NB4 (cell line): ENCODE results near the gene SYNPO.

ENCODE experiments used
- CTCF ChIP-seq: IDR thresholded peaks from one replicate; pipeline ENCODE4 v1.5.1; 2012; ENCODE audit warnings: low read depth, low read length
- POLR2A ChIP-seq: IDR thresholded peaks from 2 replicates; pipeline ENCODE4 v1.6.1; 2011; ENCODE audit warnings: mild to moderate bottlenecking; ENCODE audit not compliant: insufficient read length; ENCODE audit errors: extremely low read depth

DNA sequence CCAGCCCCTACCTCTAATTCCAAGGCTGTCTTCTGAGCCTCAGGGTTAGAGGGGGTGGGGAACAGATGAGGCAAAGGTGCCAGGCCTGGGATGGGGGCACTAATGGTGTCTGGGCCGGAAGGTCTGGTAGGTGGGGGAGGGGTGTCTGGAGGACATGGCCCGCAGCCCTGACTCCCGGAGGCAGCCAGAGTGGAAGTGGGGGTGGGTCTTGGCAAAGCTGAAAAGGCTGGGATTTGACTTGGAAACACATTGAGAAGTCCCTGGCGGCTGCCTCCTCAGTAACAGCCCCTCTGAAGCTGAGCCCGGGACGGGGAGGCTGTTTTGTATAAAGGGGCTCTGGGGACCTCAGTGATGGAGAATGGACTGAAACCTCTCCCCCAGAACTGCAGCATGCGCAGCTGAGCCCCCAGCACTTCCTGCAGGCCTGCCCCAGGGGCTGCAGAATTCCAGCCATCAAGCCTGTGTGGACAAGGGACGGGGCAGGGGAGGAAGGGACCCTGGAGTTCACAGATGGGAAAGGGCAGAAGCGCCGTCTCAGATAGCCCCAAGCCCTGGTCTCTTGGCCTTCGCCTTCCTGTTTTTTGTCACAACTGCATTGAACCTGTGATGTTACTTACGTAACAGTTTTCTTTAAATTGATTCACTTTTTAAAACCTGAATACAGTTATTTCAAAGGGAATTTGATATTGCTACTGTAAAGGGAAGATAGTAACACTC lies 49.3 kb upstream of the SYNPO start:
- no peak for TF ChIP-seq CTCF
- no peak for TF ChIP-seq POLR2A
